Osteocyte (in vitro differentiated cells): ENCODE data around the gene SORL1. TPM values are rescaled to one million over a fixed set of nuclear protein-coding genes. Genes with fewer than 3 reads are reported as not detected.

Source experiments
- DNase-seq: peaks from one replicate; pipeline ENCODE4 v3.0.0; 2021; ENCODE audit warnings: mixed read lengths; ENCODE audit not compliant: unreplicated experiment; ENCODE audit errors: extremely low spot score
- H3K27ac Mint-ChIP-seq: one replicate; pipeline ENCODE4 v1.8.0; 2021; ENCODE audit warnings: mild to moderate bottlenecking, mixed read lengths; ENCODE audit not compliant: unreplicated experiment
- H3K27me3 Mint-ChIP-seq: one replicate; pipeline ENCODE4 v1.8.0; 2021; ENCODE audit warnings: mixed read lengths; ENCODE audit not compliant: unreplicated experiment
- H3K36me3 Mint-ChIP-seq: one replicate; pipeline ENCODE4 v1.8.0; 2021; ENCODE audit warnings: mixed read lengths; ENCODE audit not compliant: unreplicated experiment
- H3K4me1 Mint-ChIP-seq: one replicate; pipeline ENCODE4 v1.8.0; 2021; ENCODE audit warnings: mixed read lengths; ENCODE audit not compliant: unreplicated experiment
- H3K4me3 Mint-ChIP-seq: one replicate; pipeline ENCODE4 v1.8.0; 2021; ENCODE audit warnings: mild to moderate bottlenecking, moderate library complexity, mixed read lengths; ENCODE audit not compliant: unreplicated experiment
- H3K9me3 Mint-ChIP-seq: one replicate; pipeline ENCODE4 v1.8.0; 2021; ENCODE audit warnings: mixed read lengths; ENCODE audit not compliant: unreplicated experiment
- total RNA-seq: library from RNA; stranded (reverse); gene quantifications from 2 replicates; pipeline ENCODE4 v1.2.1, GENCODE V29; 2021
- TF ChIP-seq, protein P1 (sequence below): fragments of 200-600 bp; sonication (generic); IDR thresholded peaks from 2 replicates; pipeline ENCODE4 v1.5.0; 2021; ENCODE audit warnings: antibody characterized with exemption, mild to moderate bottlenecking, moderate library complexity

Gene SORL1
- total RNA-seq, 1 donor from 2014 or later, result 3.1 TPM

DNA sequence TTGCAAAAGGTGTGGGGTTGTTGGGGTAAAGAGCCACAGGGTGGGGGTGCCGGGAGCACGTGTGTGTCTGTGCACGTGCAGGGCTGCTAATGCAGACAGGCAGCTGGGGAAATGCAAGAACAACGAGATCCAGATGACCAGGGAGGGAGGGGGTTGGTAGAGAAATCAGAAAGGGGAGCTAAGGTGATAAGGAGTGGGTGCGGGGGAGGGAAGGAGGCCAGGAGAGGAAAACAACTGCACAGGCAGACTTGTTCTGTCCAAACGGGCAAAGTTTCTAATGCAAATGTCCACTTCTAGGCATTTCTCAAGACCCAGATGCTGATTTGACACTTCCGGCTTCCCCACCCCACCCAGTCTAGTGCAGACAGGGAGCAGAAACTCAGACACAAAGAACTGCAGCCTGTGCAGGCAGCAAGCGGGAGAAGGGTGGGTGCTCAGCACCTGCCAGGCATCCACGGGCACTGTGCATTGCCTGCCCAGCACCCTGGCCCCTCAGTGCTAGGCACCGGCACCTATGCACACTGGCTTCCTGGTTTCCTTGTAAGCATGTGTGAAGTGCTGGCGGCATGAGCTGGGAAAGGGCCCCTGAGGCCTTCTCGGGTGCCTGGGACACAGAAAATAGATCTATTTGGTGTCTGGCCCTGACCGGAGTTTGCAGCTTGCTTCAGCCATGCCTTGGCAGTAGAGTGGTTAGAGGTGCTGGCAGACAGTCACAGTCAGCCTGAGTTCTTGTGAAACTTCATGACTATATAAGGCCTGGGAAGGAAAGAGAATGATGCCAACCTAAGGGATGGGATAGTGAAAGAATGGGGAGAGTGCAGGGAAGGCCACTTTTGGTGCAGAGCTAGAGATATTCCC is 220.7 kb downstream of the SORL1 start:
- H3K4me1 Mint-ChIP-seq, result peaks cover 2% of the 10 kb centered on the region
- no peak for DNase-seq
- H3K4me3 Mint-ChIP-seq, result no peak overlapping the region
- no peaks in the 10 kb centered on the region for H3K36me3 Mint-ChIP-seq
- TF ChIP-seq, protein P1, sequence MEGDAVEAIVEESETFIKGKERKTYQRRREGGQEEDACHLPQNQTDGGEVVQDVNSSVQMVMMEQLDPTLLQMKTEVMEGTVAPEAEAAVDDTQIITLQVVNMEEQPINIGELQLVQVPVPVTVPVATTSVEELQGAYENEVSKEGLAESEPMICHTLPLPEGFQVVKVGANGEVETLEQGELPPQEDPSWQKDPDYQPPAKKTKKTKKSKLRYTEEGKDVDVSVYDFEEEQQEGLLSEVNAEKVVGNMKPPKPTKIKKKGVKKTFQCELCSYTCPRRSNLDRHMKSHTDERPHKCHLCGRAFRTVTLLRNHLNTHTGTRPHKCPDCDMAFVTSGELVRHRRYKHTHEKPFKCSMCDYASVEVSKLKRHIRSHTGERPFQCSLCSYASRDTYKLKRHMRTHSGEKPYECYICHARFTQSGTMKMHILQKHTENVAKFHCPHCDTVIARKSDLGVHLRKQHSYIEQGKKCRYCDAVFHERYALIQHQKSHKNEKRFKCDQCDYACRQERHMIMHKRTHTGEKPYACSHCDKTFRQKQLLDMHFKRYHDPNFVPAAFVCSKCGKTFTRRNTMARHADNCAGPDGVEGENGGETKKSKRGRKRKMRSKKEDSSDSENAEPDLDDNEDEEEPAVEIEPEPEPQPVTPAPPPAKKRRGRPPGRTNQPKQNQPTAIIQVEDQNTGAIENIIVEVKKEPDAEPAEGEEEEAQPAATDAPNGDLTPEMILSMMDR, result no peak
- H3K27ac Mint-ChIP-seq, result no peak overlapping the region
- H3K27me3 Mint-ChIP-seq, result peaks cover 17% of the 10 kb centered on the region
- H3K9me3 Mint-ChIP-seq, result peaks cover 1% of the 10 kb centered on the region

DNA sequence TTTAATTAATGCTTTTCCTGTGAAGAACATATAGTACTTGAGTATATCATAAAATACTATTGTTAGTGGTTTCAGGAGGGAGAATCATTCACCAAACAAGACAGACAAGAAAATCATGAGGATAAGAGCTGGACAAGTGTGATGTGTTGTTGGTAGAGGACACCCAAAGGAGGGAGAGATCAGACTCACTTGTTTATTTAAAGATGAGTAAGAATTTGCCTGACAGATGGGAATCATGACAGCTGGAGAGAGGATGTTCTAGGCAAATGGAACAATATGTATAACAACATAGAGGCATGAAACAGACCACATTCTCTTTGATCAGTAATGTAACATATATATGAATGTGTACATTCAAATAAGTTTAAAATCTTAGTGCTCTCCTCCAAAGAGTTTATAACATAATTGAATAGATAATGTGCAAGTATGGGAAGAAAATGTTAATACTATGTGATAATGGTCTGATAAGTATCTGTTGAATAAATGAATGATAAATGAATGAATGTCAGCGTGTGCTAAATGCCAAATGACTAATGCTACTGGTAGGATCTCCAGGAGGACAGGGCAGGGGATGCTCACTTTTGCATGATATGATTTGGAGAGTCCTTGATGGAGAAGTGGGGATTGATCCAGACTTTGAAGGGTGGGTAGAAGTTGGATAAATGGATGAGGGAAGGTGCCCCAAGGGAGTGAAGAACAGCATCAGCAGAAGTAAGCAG is 229.6 kb downstream of the SORL1 start:
- H3K4me3 Mint-ChIP-seq, result no peak overlapping the region
- DNase-seq, result no peak
- no peak overlapping the region for H3K27ac Mint-ChIP-seq
- no peaks in the 10 kb centered on the region for H3K36me3 Mint-ChIP-seq
- H3K4me1 Mint-ChIP-seq, result peaks cover 2% of the 10 kb centered on the region
- no peaks in the 10 kb centered on the region for H3K9me3 Mint-ChIP-seq
- H3K27me3 Mint-ChIP-seq, result peaks cover 7% of the 10 kb centered on the region
- TF ChIP-seq, protein P1, result no peak

Other genes starting within 250 kb of the SORL1 start
- gene SC5D, start 159.5 kb upstream of the SORL1 start, total RNA-seq, result 31.7 and 32.3 TPM in 2 replicates